ENCODE data around the gene RAB12. TPM values are rescaled to one million over a fixed set of nuclear protein-coding genes. Genes with fewer than 3 reads are reported as not detected.
"Not testable (repeated sequence)": the region's sequence is repeated elsewhere in the genome, so short reads cannot be mapped to it uniquely, and the experiment has no call there.

Gene RAB12
- total RNA-seq, 1 donor from 2014 or later: 103 TPM

DNA sequence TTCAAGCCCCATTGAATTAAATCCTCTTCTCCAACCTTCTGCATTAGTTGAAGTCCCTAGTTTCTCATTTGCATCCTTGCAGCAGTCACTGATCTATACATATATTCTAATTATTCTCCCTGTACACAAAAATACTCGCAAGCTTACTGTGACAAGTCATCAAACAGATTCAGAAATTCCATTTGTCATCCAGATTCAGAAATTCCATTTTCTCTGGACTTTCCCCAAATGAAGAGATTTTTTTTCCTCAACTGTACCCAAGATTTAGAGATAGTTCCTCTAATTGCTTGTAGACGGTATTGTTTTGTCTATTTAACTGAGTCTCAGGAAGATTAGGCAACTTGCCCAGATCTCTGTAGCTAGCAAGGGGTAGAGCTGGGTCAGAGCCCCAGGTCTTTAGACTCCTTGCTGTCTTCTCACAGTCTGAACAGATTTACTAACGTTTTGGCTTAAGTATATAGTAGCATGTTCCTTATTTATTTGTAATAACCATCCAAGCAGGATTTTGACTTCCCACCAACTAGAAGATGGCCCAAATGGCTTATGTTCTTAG, 34.2 kb downstream of the RAB12 start:
- Histone ChIP-seq H3K4me3 (no peak overlapping the region), H3K36me3 (peaks cover 23% of the 10 kb centered on the region), H3K27me3 (ENCODE audit: low read depth) (peaks cover 3% of the 10 kb centered on the region), H3K27ac (replicated peaks) (no peak overlapping the region), H3K9me3 (replicated peaks) (no peaks in the 10 kb centered on the region), H3K4me1 (no peaks in the 10 kb centered on the region)
- no peak for DNase-seq
- intact Hi-C loops (cut with micrococcal nuclease): no loop called here
- TF ChIP-seq, protein P1, sequence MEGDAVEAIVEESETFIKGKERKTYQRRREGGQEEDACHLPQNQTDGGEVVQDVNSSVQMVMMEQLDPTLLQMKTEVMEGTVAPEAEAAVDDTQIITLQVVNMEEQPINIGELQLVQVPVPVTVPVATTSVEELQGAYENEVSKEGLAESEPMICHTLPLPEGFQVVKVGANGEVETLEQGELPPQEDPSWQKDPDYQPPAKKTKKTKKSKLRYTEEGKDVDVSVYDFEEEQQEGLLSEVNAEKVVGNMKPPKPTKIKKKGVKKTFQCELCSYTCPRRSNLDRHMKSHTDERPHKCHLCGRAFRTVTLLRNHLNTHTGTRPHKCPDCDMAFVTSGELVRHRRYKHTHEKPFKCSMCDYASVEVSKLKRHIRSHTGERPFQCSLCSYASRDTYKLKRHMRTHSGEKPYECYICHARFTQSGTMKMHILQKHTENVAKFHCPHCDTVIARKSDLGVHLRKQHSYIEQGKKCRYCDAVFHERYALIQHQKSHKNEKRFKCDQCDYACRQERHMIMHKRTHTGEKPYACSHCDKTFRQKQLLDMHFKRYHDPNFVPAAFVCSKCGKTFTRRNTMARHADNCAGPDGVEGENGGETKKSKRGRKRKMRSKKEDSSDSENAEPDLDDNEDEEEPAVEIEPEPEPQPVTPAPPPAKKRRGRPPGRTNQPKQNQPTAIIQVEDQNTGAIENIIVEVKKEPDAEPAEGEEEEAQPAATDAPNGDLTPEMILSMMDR (IDR thresholded peaks at IDR 0.05; ENCODE audit: borderline replicate concordance): no peak

DNA sequence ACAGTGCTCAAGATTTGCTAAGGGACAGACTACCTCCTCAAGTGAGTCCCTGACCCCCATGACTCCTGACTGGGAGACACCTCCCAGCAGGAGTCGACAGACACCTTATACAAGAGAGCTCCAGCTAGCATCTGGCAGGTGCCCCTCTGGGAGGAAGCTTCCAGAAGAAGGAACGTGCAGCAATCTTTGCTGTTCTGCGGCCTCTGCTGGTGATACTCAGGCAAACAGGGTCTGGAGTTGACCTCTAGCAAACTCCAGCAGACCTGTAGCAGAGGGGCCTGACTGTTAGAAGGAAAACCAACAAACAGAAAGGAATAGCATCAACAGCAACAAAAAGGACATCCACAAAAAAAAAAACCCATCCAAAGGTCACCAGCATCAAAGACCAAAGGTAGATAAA, 38.1 kb downstream of the RAB12 start:
- intact Hi-C loops (cut with micrococcal nuclease); H3K27ac ChIP-seq (replicated peaks); H3K4me3 ChIP-seq; H3K4me1 ChIP-seq; DNase-seq; H3K9me3 ChIP-seq (replicated peaks); H3K36me3 ChIP-seq: not testable (repeated sequence)
- peaks cover 10% of the 10 kb centered on the region for H3K27me3 ChIP-seq (ENCODE audit: low read depth)

DNA sequence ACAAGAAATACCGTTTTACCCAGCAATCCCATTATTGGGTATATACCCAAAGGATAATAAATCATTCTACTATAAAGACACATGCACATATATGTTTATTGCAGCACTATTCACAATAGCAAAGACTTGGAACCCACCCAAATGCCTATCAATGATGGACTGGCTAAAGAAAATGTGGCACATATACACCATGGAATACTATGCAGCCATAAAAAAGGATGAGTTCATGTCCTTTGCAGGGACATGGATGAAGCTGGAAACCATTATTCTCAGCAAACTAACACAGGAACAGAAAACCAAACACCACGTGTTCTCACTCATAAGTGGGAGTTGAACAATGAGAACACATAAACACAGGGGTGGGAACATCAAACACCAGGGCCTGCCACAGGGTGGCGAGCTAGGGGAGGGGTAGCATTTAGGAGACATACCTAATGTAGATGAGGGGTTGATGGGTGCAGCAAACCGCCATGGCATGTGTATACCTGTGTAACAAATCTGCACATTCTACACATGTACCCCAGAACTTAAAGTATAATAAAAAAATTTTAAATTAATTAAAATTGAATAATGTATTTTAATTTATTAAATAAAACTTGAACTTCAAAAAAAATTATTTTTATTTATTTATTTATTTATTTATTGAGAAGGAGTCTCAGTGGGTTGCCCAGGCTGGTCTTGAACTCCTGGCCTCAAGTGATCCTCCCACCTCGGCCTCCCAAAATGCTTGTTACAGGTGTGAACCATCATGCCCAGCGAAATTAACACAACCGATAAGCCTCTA, 42.4 kb downstream of the RAB12 start:
- DNase-seq; intact Hi-C loops (cut with micrococcal nuclease); H3K9me3 ChIP-seq (replicated peaks); H3K4me3 ChIP-seq; H3K27ac ChIP-seq (replicated peaks); H3K4me1 ChIP-seq; H3K36me3 ChIP-seq: not testable (repeated sequence)
- peaks cover 20% of the 10 kb centered on the region for H3K27me3 ChIP-seq (ENCODE audit: low read depth)

DNA sequence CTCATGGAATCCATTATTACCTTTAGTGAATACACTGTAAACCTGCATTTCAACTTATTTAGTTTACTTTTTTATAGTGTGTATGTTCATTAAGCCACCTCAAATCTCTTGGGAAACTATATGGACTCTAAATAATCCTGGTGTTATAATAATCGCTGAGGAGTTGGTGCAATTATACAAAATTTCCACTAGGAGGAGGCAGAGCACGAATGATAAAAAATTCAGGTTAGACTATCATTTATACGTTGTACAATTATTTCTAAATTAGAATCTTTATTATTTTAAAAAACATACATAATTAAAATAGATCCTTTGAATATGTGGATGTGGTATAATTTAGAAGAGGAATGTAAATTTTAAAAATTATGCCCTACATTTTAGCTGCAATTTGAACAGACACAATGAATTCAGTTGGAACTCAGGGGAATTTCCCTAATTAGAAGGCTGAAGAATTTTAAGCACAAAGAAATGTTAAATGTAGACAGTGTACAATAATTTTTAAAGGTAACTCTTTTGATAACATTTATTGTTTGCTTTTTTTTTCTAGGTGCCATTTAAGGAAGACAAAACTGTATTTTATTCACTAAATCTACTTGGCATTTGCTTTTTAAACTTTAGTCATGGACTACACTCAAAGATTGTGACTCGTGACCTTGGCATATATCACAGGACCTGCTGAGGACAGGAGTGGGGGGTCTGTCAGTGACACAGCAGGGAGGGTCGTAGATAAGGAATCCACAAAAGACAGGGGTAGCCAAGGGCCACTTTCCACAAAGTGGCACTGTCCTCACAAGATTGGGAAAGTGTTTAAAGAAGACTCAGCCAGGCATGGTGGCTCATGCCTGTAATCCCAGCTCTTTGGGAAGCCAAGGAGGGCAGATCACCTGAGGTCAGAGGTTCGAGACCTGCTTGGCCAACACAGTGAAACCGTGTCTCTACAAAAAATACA, 45.5 kb downstream of the RAB12 start:
- intact Hi-C loops (cut with micrococcal nuclease): no loop called here
- no peak for DNase-seq
- Histone ChIP-seq H3K27ac (replicated peaks) (no peak overlapping the region), H3K27me3 (ENCODE audit: low read depth) (peaks cover 17% of the 10 kb centered on the region), H3K9me3 (replicated peaks) (no peaks in the 10 kb centered on the region), H3K36me3 (no peaks in the 10 kb centered on the region), H3K4me3 (no peak overlapping the region), H3K4me1 (peaks cover 6% of the 10 kb centered on the region)
- TF ChIP-seq, protein P1 (IDR thresholded peaks at IDR 0.05; ENCODE audit: borderline replicate concordance): peak; percentile 82

DNA sequence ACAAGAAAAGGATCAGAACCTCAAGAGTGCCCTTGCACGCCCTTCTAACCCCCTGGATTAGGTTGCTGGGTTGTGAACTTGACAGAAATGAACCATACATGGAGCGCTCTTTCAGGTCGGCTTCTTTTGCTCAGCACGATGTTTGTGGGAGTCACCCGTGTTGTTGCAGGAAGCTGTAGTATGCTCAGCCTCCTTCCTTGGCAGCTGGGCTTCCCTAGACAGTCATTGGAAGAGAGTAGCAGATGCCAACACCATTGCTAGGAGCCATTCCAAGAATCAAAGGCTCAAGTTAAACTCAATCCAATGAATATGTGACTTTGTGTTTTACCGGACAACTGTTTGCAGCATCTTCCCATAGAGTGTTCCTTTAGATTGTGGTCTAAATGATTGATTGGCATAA, 47.0 kb downstream of the RAB12 start:
- Histone ChIP-seq H3K4me1 (peaks cover 6% of the 10 kb centered on the region), H3K4me3 (no peak overlapping the region), H3K9me3 (replicated peaks) (no peaks in the 10 kb centered on the region), H3K27me3 (ENCODE audit: low read depth) (peaks cover 17% of the 10 kb centered on the region), H3K36me3 (no peaks in the 10 kb centered on the region), H3K27ac (replicated peaks) (no peak overlapping the region)
- no peak for DNase-seq
- intact Hi-C loops (cut with micrococcal nuclease): no loop called here
- TF ChIP-seq, protein P1 (IDR thresholded peaks at IDR 0.05; ENCODE audit: borderline replicate concordance): no peak

DNA sequence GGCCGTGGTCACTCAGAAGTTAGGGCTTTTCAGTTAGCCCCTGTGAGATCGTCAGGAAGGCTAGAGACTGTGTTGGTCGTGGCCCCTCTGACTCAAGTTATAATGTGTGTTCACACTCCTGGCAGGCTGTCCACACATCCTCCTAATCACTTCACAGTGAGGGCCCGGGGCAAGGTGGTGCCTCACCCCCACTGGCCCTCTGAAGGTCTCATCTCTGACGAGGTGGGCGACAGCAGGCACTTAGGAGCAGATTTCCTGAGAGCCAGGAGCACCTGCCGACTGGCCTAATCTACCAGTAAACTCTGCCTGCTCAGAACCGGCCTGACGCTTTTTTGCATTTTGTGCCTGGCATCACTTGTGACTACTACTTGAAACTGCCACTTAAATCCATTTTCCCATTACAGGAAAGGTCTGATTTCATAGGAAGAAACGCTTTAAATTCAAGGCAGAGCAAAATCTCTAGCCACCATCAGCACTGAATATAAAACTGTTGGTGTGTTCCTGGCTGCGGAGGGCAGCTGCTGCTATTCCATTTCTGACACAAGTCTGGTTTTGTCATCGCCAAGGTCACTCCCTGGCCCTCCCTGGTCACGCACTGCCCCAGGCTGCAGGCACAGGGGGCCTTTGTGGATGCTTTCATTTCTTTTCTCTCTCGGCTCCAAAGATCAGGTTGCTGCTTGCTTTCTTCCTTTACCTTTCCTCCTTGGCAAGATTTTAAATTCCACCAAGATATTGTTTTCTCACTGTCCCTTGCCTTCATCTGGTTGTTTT, 48.0 kb downstream of the RAB12 start:
- no peak for DNase-seq
- no peak overlapping the region for H3K27ac ChIP-seq (replicated peaks)
- no peak overlapping the region for H3K4me3 ChIP-seq
- no peaks in the 10 kb centered on the region for H3K9me3 ChIP-seq (replicated peaks)
- H3K4me1 ChIP-seq: peaks cover 6% of the 10 kb centered on the region
- TF ChIP-seq, protein P1 (IDR thresholded peaks at IDR 0.05; ENCODE audit: borderline replicate concordance): no peak
- H3K36me3 ChIP-seq: no peaks in the 10 kb centered on the region
- intact Hi-C loops (cut with micrococcal nuclease): no loop called here
- H3K27me3 ChIP-seq (ENCODE audit: low read depth): peaks cover 25% of the 10 kb centered on the region
